ENCODE results near the gene SMAGP. TPM values are rescaled to one million over a fixed set of nuclear protein-coding genes. Genes with fewer than 3 reads are reported as not detected.
A peak's percentile ranks its signal among the peaks of the same experiment; 100 is the strongest.
"Not testable (repeated sequence)": the region's sequence is repeated elsewhere in the genome, so short reads cannot be mapped to it uniquely, and the experiment has no call there.

Gene SMAGP
- total RNA-seq, 1 experiment from 2014 or later, result 62.5 TPM

GRCh38 chr12:51311389-51311788, 41.2 kb upstream of the SMAGP start:
- POLR2A ChIA-PET (ENCODE audit: unreplicated experiment), result no interaction called here
- no peaks in the 10 kb centered on the region for H4K20me1 ChIP-seq (ENCODE audit: low read length)
- H3K4me3 ChIP-seq (ENCODE audit: low read length), result no peak overlapping the region
- no peak overlapping the region for H2AFZ ChIP-seq (ENCODE audit: low read length)
- no peak overlapping the region for H3K9ac ChIP-seq (ENCODE audit: low read length)
- no peaks in the 10 kb centered on the region for H3F3A ChIP-seq (ENCODE audit: low read length, unreplicated experiment)
- H3K27me3 ChIP-seq (ENCODE audit: low read length), result no peaks in the 10 kb centered on the region
- intact Hi-C loops (cut with micrococcal nuclease), result no loop called here
- H3K9me3 ChIP-seq (ENCODE audit: low read length), result no peaks in the 10 kb centered on the region
- no peak for TF ChIP-seq CTCF (conservative IDR thresholded peaks at IDR 0.05; ENCODE audit: low read depth, low read length)
- TF ChIP-seq EZH2phosphoT487 (IDR thresholded peaks at IDR 0.05; ENCODE audit: borderline replicate concordance, low read length), result no peak
- no peak for TF ChIP-seq EZH2 (IDR thresholded peaks at IDR 0.05; ENCODE audit: low read length, unreplicated experiment)
- DNase-seq (no peak), ATAC-seq (no peak)
- H3K9me2 ChIP-seq (replicated peaks; ENCODE audit: low read length), result no peaks in the 10 kb centered on the region
- no peak overlapping the region for H3K4me2 ChIP-seq (ENCODE audit: low read length)
- no TSS peak for BruUV-seq (replicated peaks)
- H3K79me2 ChIP-seq (ENCODE audit: low read length), result no peaks in the 10 kb centered on the region
- no peaks in the 10 kb centered on the region for H3K36me3 ChIP-seq (ENCODE audit: low read depth, low read length)
- no peak overlapping the region for H3K27ac ChIP-seq (ENCODE audit: low read length)
- H3K4me1 ChIP-seq (ENCODE audit: insufficient read depth, low read length), result peaks cover 19% of the 10 kb centered on the region
- CTCF ChIA-PET, result no interaction called here

- Histone ChIP-seq H3K4me2 (ENCODE audit: low read length) (peak overlapping the region; percentile 82), H3K4me3 (ENCODE audit: low read length) (peak overlapping the region; percentile 46), H3F3A (ENCODE audit: low read length, unreplicated experiment) (no peaks in the 10 kb centered on the region), H3K79me2 (ENCODE audit: low read length) (no peaks in the 10 kb centered on the region), H3K27ac (ENCODE audit: low read length) (peak overlapping the region; percentile 91), H3K9me3 (ENCODE audit: low read length) (no peaks in the 10 kb centered on the region), H2AFZ (ENCODE audit: low read length) (0 out of 2 replicates have a peak overlapping the region, but pooled peaks have one; percentile 19), H3K27me3 (ENCODE audit: low read length) (no peaks in the 10 kb centered on the region), H4K20me1 (ENCODE audit: low read length) (no peaks in the 10 kb centered on the region), H3K36me3 (ENCODE audit: low read depth, low read length) (no peaks in the 10 kb centered on the region), H3K9ac (ENCODE audit: low read length) (peak overlapping the region; percentile 46), H3K4me1 (ENCODE audit: insufficient read depth, low read length) (peaks cover 19% of the 10 kb centered on the region), H3K9me2 (replicated peaks; ENCODE audit: low read length) (no peaks in the 10 kb centered on the region)
- DNase-seq, result peak; percentile 94
- ChIA-PET POLR2A (ENCODE audit: unreplicated experiment) (interaction anchor here (0.5 to 1.4 kb wide), 4 partner anchors 13 to 284 kb away, joined by 3 to 10 read pairs (median 7); partner anchors contain the start of gene SMAGP), CTCF (interaction anchor here (0.7 to 1.8 kb wide), 5 partner anchors 33 to 63 kb away, joined by 3 to 18 read pairs (median 5); no protein-coding TSS in a partner anchor)
- ATAC-seq, result peak; percentile 100
- TSS peak; percentile 82 for BruUV-seq (replicated peaks)
- intact Hi-C loops (cut with micrococcal nuclease), result loop anchor here (1.0 kb wide), 2 partner anchors 33 to 37 kb away; no protein-coding TSS in a partner anchor
- TF ChIP-seq EZH2phosphoT487 (IDR thresholded peaks at IDR 0.05; ENCODE audit: borderline replicate concordance, low read length), result no peak
- TF ChIP-seq EZH2 (IDR thresholded peaks at IDR 0.05; ENCODE audit: low read length, unreplicated experiment), result no peak
- no peak for TF ChIP-seq CTCF (conservative IDR thresholded peaks at IDR 0.05; ENCODE audit: low read depth, low read length)
Measured at GRCh38 chr12:51307655-51308593, 37.7 kb upstream of the SMAGP start.

GRCh38 chr12:51306507-51306906, 36.3 kb upstream of the SMAGP start:
- Histone ChIP-seq H2AFZ (ENCODE audit: low read length) (no peak overlapping the region), H3K4me3 (ENCODE audit: low read length) (no peak overlapping the region), H3K79me2 (ENCODE audit: low read length) (no peaks in the 10 kb centered on the region), H4K20me1 (ENCODE audit: low read length) (no peaks in the 10 kb centered on the region), H3K4me1 (ENCODE audit: insufficient read depth, low read length) (peaks cover 19% of the 10 kb centered on the region), H3F3A (ENCODE audit: low read length, unreplicated experiment) (no peaks in the 10 kb centered on the region), H3K27ac (ENCODE audit: low read length) (no peak overlapping the region), H3K27me3 (ENCODE audit: low read length) (no peaks in the 10 kb centered on the region), H3K4me2 (ENCODE audit: low read length) (no peak overlapping the region), H3K9ac (ENCODE audit: low read length) (no peak overlapping the region), H3K9me3 (ENCODE audit: low read length) (no peaks in the 10 kb centered on the region), H3K9me2 (replicated peaks; ENCODE audit: low read length) (no peaks in the 10 kb centered on the region), H3K36me3 (ENCODE audit: low read depth, low read length) (no peaks in the 10 kb centered on the region)
- BruUV-seq (replicated peaks), result no TSS peak
- TF ChIP-seq EZH2 (IDR thresholded peaks at IDR 0.05; ENCODE audit: low read length, unreplicated experiment) (no peak), EZH2phosphoT487 (IDR thresholded peaks at IDR 0.05; ENCODE audit: borderline replicate concordance, low read length) (no peak), CTCF (conservative IDR thresholded peaks at IDR 0.05; ENCODE audit: low read depth, low read length) (no peak)
- ChIA-PET CTCF (no interaction called here), POLR2A (ENCODE audit: unreplicated experiment) (no interaction called here)
- intact Hi-C loops (cut with micrococcal nuclease), result no loop called here
- ATAC-seq (no peak), DNase-seq (no peak)

- H3K27ac ChIP-seq (ENCODE audit: low read length); H3K4me3 ChIP-seq (ENCODE audit: low read length); DNase-seq; BruUV-seq (replicated peaks); ATAC-seq; intact Hi-C loops (cut with micrococcal nuclease); H3K9me2 ChIP-seq (replicated peaks; ENCODE audit: low read length); H3K4me2 ChIP-seq (ENCODE audit: low read length); H3K4me1 ChIP-seq (ENCODE audit: insufficient read depth, low read length); H3F3A ChIP-seq (ENCODE audit: low read length, unreplicated experiment); H3K9me3 ChIP-seq (ENCODE audit: low read length); H2AFZ ChIP-seq (ENCODE audit: low read length); H3K27me3 ChIP-seq (ENCODE audit: low read length); CTCF ChIA-PET; H3K36me3 ChIP-seq (ENCODE audit: low read depth, low read length); H4K20me1 ChIP-seq (ENCODE audit: low read length); H3K9ac ChIP-seq (ENCODE audit: low read length); H3K79me2 ChIP-seq (ENCODE audit: low read length): not testable (repeated sequence)
- POLR2A ChIA-PET (ENCODE audit: unreplicated experiment), result interaction anchor here (0.6 kb wide), 1 partner anchor 48 kb away, joined by 5 read pairs; no protein-coding TSS in a partner anchor
Measured at GRCh38 chr12:51300768-51301167, 30.6 kb upstream of the SMAGP start.

All from PC-3 (cell line).